ENCODE data around the gene SPATS2L. TPM values are rescaled to one million over a fixed set of nuclear protein-coding genes. Genes with fewer than 3 reads are reported as not detected.

The SPATS2L gene
- total and polyA plus RNA-seq, 2 experiments from 2014 or later, result 159 to 202 TPM

DNA sequence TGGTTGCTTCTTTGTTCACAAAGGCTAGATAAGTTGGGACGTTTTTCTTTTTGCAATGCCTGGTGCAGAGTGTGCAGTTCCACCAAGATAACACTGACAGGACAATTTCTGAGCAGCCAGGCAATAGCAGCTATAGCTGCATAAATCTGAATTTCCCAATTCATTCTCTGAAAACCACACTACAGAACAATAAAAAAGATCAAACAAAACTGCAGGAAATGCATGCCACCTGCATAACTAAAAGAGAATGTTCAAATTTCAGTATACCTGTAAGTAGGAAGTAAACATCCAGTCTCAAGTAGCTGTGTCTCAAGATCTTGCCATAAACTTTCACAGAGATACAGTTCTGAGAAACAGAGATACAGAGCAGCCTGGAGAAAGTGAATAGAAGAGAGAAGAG is 208.7 kb downstream of the SPATS2L start:
- no peaks in the 10 kb centered on the region for H3K79me2 ChIP-seq
- no peaks in the 10 kb centered on the region for H3K36me3 ChIP-seq (replicated peaks; ENCODE audit: insufficient read depth, low read depth)
- no peaks in the 10 kb centered on the region for H3K9me2 ChIP-seq (replicated peaks; ENCODE audit: insufficient read depth)
- H4K20me1 ChIP-seq (ENCODE audit: insufficient read depth, poor library complexity, severe bottlenecking), result no peaks in the 10 kb centered on the region
- no peak overlapping the region for H3K4me3 ChIP-seq
- no peaks in the 10 kb centered on the region for H3K9me3 ChIP-seq (ENCODE audit: low read depth)
- no peak overlapping the region for H2AFZ ChIP-seq
- H3K4me2 ChIP-seq, result no peak overlapping the region
- H3K27ac ChIP-seq, result no peak overlapping the region
- no peak for DNase-seq (ENCODE audit: low spot score)
- no peaks in the 10 kb centered on the region for H3K27me3 ChIP-seq
- H3K4me1 ChIP-seq (ENCODE audit: insufficient read depth), result no peaks in the 10 kb centered on the region
- TF ChIP-seq CTCF (IDR thresholded peaks at IDR 0.05; ENCODE audit: poor library complexity) (no peak), EZH2 (IDR thresholded peaks at IDR 0.05; ENCODE audit: borderline replicate concordance) (no peak), EZH2phosphoT487 (IDR thresholded peaks at IDR 0.05; ENCODE audit: low read depth, severe bottlenecking, unreplicated experiment) (no peak)
- 25% methylated on average over 1 of the region's 1 CpG for WGBS (ENCODE audit: low lambda C conversion rate, missing lambda C conversion rate)

DNA sequence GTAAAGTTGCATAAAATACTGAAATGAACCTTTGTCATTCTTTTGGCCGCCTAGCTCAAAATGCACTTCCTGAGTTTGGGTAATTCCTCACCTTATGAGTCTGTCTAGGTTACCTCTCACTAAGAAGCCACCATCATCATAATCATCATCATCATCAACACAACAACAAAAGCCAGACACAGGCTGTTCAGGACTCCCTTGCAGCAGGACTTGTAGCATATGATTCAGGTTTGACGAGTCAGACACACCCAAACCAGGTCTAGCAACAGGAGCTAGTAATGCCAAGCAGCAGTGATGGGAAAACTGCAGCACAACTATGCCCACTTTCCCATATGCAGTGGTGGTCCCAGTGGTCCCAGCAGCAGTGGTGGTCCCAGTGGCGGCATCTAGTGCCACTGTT is 216.7 kb downstream of the SPATS2L start:
- 83% methylated on average over 3 of the region's 3 CpGs for WGBS (ENCODE audit: low lambda C conversion rate, missing lambda C conversion rate)
- no peaks in the 10 kb centered on the region for H3K4me1 ChIP-seq (ENCODE audit: insufficient read depth)
- peaks cover 15% of the 10 kb centered on the region for H3K79me2 ChIP-seq
- TF ChIP-seq CTCF (IDR thresholded peaks at IDR 0.05; ENCODE audit: poor library complexity) (no peak), EZH2 (IDR thresholded peaks at IDR 0.05; ENCODE audit: borderline replicate concordance) (no peak), EZH2phosphoT487 (IDR thresholded peaks at IDR 0.05; ENCODE audit: low read depth, severe bottlenecking, unreplicated experiment) (no peak)
- no peaks in the 10 kb centered on the region for H3K9me2 ChIP-seq (replicated peaks; ENCODE audit: insufficient read depth)
- H3K4me2 ChIP-seq, result no peak overlapping the region
- no peak overlapping the region for H3K4me3 ChIP-seq
- DNase-seq (ENCODE audit: low spot score), result no peak
- H3K36me3 ChIP-seq (replicated peaks; ENCODE audit: insufficient read depth, low read depth), result no peaks in the 10 kb centered on the region
- peaks cover 5% of the 10 kb centered on the region for H3K27me3 ChIP-seq
- no peaks in the 10 kb centered on the region for H3K9me3 ChIP-seq (ENCODE audit: low read depth)
- H4K20me1 ChIP-seq (ENCODE audit: insufficient read depth, poor library complexity, severe bottlenecking), result no peaks in the 10 kb centered on the region
- H3K27ac ChIP-seq, result no peak overlapping the region
- H2AFZ ChIP-seq, result no peak overlapping the region

DNA sequence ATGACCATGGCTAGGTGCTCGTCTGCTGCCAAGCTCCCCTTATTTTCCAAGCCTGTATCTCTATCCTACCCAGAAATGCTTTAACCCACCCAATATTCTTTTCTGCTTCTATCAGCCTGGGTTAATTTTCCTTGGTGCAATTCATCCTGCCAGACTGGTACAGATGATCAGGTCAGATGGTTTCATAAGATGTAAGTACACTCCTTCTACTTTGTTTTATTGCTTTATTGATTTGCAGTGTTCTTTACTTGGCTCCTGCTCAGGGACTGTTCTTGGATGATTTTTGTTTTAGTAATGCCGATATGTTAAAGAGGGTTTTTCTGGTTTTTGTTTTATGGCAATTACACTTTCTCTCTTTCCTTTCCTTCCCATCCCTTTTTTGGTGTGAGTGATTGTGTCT is 217.1 kb downstream of the SPATS2L start:
- H3K4me3 ChIP-seq, result no peak overlapping the region
- peaks cover 5% of the 10 kb centered on the region for H3K27me3 ChIP-seq
- no peak overlapping the region for H2AFZ ChIP-seq
- H3K4me1 ChIP-seq (ENCODE audit: insufficient read depth), result no peaks in the 10 kb centered on the region
- peaks cover 19% of the 10 kb centered on the region for H3K79me2 ChIP-seq
- H3K9me3 ChIP-seq (ENCODE audit: low read depth), result no peaks in the 10 kb centered on the region
- H3K4me2 ChIP-seq, result no peak overlapping the region
- no peak for DNase-seq (ENCODE audit: low spot score)
- no peaks in the 10 kb centered on the region for H3K9me2 ChIP-seq (replicated peaks; ENCODE audit: insufficient read depth)
- WGBS (ENCODE audit: low lambda C conversion rate, missing lambda C conversion rate), result 92% methylated on average over 2 of the region's 2 CpGs
- no peak overlapping the region for H3K27ac ChIP-seq
- no peaks in the 10 kb centered on the region for H3K36me3 ChIP-seq (replicated peaks; ENCODE audit: insufficient read depth, low read depth)
- H4K20me1 ChIP-seq (ENCODE audit: insufficient read depth, poor library complexity, severe bottlenecking), result no peaks in the 10 kb centered on the region
- TF ChIP-seq CTCF (IDR thresholded peaks at IDR 0.05; ENCODE audit: poor library complexity), result no peak
- no peak for TF ChIP-seq EZH2 (IDR thresholded peaks at IDR 0.05; ENCODE audit: borderline replicate concordance)
- TF ChIP-seq EZH2phosphoT487 (IDR thresholded peaks at IDR 0.05; ENCODE audit: low read depth, severe bottlenecking, unreplicated experiment), result no peak

- Histone ChIP-seq H3K27me3 (peaks cover 5% of the 10 kb centered on the region), H3K4me3 (peak overlapping the region; percentile 25), H3K9me3 (ENCODE audit: low read depth) (no peaks in the 10 kb centered on the region), H2AFZ (peak overlapping the region; percentile 86), H3K27ac (no peak overlapping the region), H3K4me2 (peak overlapping the region; percentile 74), H4K20me1 (ENCODE audit: insufficient read depth, poor library complexity, severe bottlenecking) (no peaks in the 10 kb centered on the region), H3K9me2 (replicated peaks; ENCODE audit: insufficient read depth) (no peaks in the 10 kb centered on the region), H3K36me3 (replicated peaks; ENCODE audit: insufficient read depth, low read depth) (no peaks in the 10 kb centered on the region), H3K79me2 (peaks cover 25% of the 10 kb centered on the region), H3K4me1 (ENCODE audit: insufficient read depth) (no peaks in the 10 kb centered on the region)
- WGBS (ENCODE audit: low lambda C conversion rate, missing lambda C conversion rate), result 89% methylated on average over 2 of the region's 2 CpGs
- DNase-seq (ENCODE audit: low spot score), result no peak
- TF ChIP-seq EZH2phosphoT487 (IDR thresholded peaks at IDR 0.05; ENCODE audit: low read depth, severe bottlenecking, unreplicated experiment) (no peak), CTCF (IDR thresholded peaks at IDR 0.05; ENCODE audit: poor library complexity) (no peak), EZH2 (IDR thresholded peaks at IDR 0.05; ENCODE audit: borderline replicate concordance) (no peak)
These were observed 218.6 kb downstream of the SPATS2L start for GRCh38 chr2:200525066-200525465.
